H1 (cell line): ENCODE results near the gene GREM2. TPM values are rescaled to one million over a fixed set of nuclear protein-coding genes. Genes with fewer than 3 reads are reported as not detected.

Source experiments
- CTCF ChIA-PET: fragments of 300-600 bp; sonication (Branson Sonifier 250); formaldehyde crosslinking; loops from one replicate; lab custom pipeline; 2021; ENCODE audit not compliant: partially characterized antibody; lab: Charles Lee
- POLR2A ChIA-PET: fragments of 300-600 bp; sonication (Branson Sonifier 250); formaldehyde crosslinking; loops from one replicate; lab custom pipeline; 2021; ENCODE audit warnings: inconsistent platforms; ENCODE audit not compliant: partially characterized antibody; lab: Charles Lee
- DNase-seq, 2 experiments: peaks; one replicate each; pipeline versions ENCODE4 v3.0.0 to v3.0.0-alpha.2; 2010 to 2022; ENCODE audit warnings: low spot score in 2 of 2, low read depth in 1 of 2, mixed read lengths in 1 of 2
- FAIRE-seq: peaks from 2 replicates; lab custom pipeline; 2011; peaks lifted over from hg19 to GRCh38; lab: Jason Lieb, UNC
- H2AFZ ChIP-seq: 2 replicates; pipeline ENCODE4 v1.8.1; 2012; ENCODE audit warnings: low read length, inconsistent platforms
- H2AK5ac ChIP-seq: 2 replicates; pipeline ENCODE4 v1.6.1; 2013; ENCODE audit warnings: low read depth, low read length
- H2BK120ac ChIP-seq: replicated peaks from 2 replicates; pipeline ENCODE3; 2013; ENCODE audit warnings: low read depth, low read length, inconsistent platforms
- H2BK12ac ChIP-seq: 2 replicates; pipeline ENCODE4 v1.6.1; 2013; ENCODE audit warnings: low read depth, low read length
- H2BK15ac ChIP-seq: 2 replicates; pipeline ENCODE4 v1.6.1; 2013; ENCODE audit warnings: low read length
- H2BK20ac ChIP-seq: 2 replicates; pipeline ENCODE4 v1.6.1; 2013; ENCODE audit warnings: low read length
- H2BK5ac ChIP-seq: 2 replicates; pipeline ENCODE4 v1.6.1; 2013; ENCODE audit warnings: low read depth, low read length
- H3K14ac ChIP-seq: 2 replicates; pipeline ENCODE4 v1.6.1; 2013; ENCODE audit warnings: inconsistent platforms; ENCODE audit not compliant: insufficient read length
- H3K18ac ChIP-seq: 2 replicates; pipeline ENCODE4 v1.6.1; 2013; ENCODE audit warnings: low read length; ENCODE audit errors: extremely low read depth
- H3K23ac ChIP-seq: 2 replicates; pipeline ENCODE4 v1.6.1; 2013; ENCODE audit warnings: inconsistent platforms; ENCODE audit not compliant: insufficient read length
- H3K23me2 ChIP-seq: 2 replicates; pipeline ENCODE4 v1.6.1; 2013; ENCODE audit warnings: low read depth, low read length
- H3K27ac ChIP-seq: 2 replicates; pipeline ENCODE4 v1.6.1; 2011; ENCODE audit warnings: low read depth, low read length, inconsistent platforms
- H3K27me3 ChIP-seq, 4 experiments: replicated peaks in 1 of 4; 1 replicate in 1 of 4; 2 replicates in 3 of 4; pipeline versions ENCODE4 v1.6.1 to v1.8.1; 2011 to 2013; ENCODE audit warnings: low read length in 3 of 4, mild to moderate bottlenecking in 3 of 4, inconsistent platforms in 2 of 4, mixed read lengths in 2 of 4, moderate library complexity in 1 of 4; ENCODE audit not compliant: control insufficient read depth in 3 of 4, insufficient read depth in 3 of 4; ENCODE audit errors: extremely low read depth in 1 of 4
- H3K36me3 ChIP-seq, 4 experiments: 2 replicates each; pipeline versions ENCODE4 v1.6.1 to v1.8.1; 2011 to 2013; ENCODE audit warnings: mild to moderate bottlenecking in 4 of 4, low read length in 3 of 4, moderate library complexity in 2 of 4, control low read depth in 1 of 4, inconsistent platforms in 1 of 4; ENCODE audit not compliant: insufficient read depth in 4 of 4, control insufficient read depth in 2 of 4
- H3K4ac ChIP-seq: replicated peaks from 2 replicates; pipeline ENCODE3; 2013; ENCODE audit warnings: low read length, low read depth, mixed read lengths, inconsistent platforms; ENCODE audit not compliant: insufficient read length
- H3K4me1 ChIP-seq, 4 experiments: replicated peaks in 1 of 4; 1 replicate in 1 of 4; 2 replicates in 3 of 4; pipeline versions ENCODE4 v1.6.1 to v1.8.1; 2011 to 2013; ENCODE audit warnings: low read length in 3 of 4, inconsistent platforms in 2 of 4, mixed read lengths in 1 of 4; ENCODE audit not compliant: insufficient read depth in 4 of 4, control insufficient read depth in 3 of 4
- H3K4me2 ChIP-seq, 2 experiments: 2 replicates each; pipeline versions ENCODE4 v1.6.1 to v1.8.1; 2011 to 2013; ENCODE audit warnings: low read depth in 2 of 2, low read length in 2 of 2, control low read depth in 1 of 2, inconsistent platforms in 1 of 2, mild to moderate bottlenecking in 1 of 2; ENCODE audit not compliant: insufficient read depth in 1 of 2
- H3K4me3 ChIP-seq, 4 experiments: fragments of 200-600, 300-600 bp in 1 of 4; sonication (generic), shearing (Covaris generic), sonication (Bioruptor Twin) in 1 of 4; 2 replicates each; pipeline versions ENCODE4 v1.5.1 to v1.8.1; 2011 to 2016; ENCODE audit warnings: low read length in 4 of 4, low read depth in 3 of 4, control low read depth in 2 of 4, inconsistent platforms in 2 of 4, mild to moderate bottlenecking in 2 of 4, mixed read lengths in 1 of 4, moderate library complexity in 1 of 4; ENCODE audit not compliant: insufficient read depth in 2 of 4; ENCODE audit errors: extremely low read depth in 1 of 4
- H3K56ac ChIP-seq: replicated peaks from 2 replicates; pipeline ENCODE3; 2013; ENCODE audit warnings: low read depth, mild to moderate bottlenecking, mixed read lengths, low read length, inconsistent platforms; ENCODE audit not compliant: insufficient read length
- H3K79me1 ChIP-seq: 2 replicates; pipeline ENCODE4 v1.6.1; 2013; ENCODE audit warnings: low read depth, low read length, control low read depth
- H3K79me2 ChIP-seq, 2 experiments: 2 replicates each; pipeline versions ENCODE4 v1.6.1 to v1.8.1; 2012 to 2013; ENCODE audit warnings: low read length in 2 of 2, mild to moderate bottlenecking in 2 of 2, inconsistent platforms in 1 of 2; ENCODE audit not compliant: insufficient read depth in 2 of 2, control insufficient read depth in 1 of 2
- H3K9ac ChIP-seq, 4 experiments: replicated peaks in 1 of 4; 1 replicate in 1 of 4; 2 replicates in 3 of 4; pipeline versions ENCODE4 v1.6.1 to v1.8.1; 2011 to 2013; ENCODE audit warnings: low read depth in 3 of 4, low read length in 3 of 4, control low read depth in 2 of 4, mild to moderate bottlenecking in 2 of 4, moderate library complexity in 2 of 4, inconsistent platforms in 1 of 4; ENCODE audit errors: extremely low read depth in 1 of 4
- H3K9me3 ChIP-seq, 2 experiments: 2 replicates each; pipeline versions ENCODE4 v1.6.1 to v1.8.1; 2012 to 2013; ENCODE audit warnings: mild to moderate bottlenecking in 2 of 2, moderate library complexity in 2 of 2, control low read depth in 1 of 2, inconsistent platforms in 1 of 2, low read depth in 1 of 2, low read length in 1 of 2, mixed read lengths in 1 of 2; ENCODE audit not compliant: insufficient read depth in 2 of 2
- H4K20me1 ChIP-seq, 2 experiments: replicated peaks in 1 of 2; 2 replicates each; pipeline versions ENCODE3 to v1.8.1; 2011 to 2013; ENCODE audit warnings: inconsistent platforms in 2 of 2, low read length in 2 of 2, mild to moderate bottlenecking in 1 of 2; ENCODE audit not compliant: insufficient read depth in 2 of 2, control insufficient read depth in 1 of 2
- H4K5ac ChIP-seq: 2 replicates; pipeline ENCODE4 v1.6.1; 2013; ENCODE audit warnings: low read length, low read depth, mixed read lengths, inconsistent platforms; ENCODE audit not compliant: insufficient read length
- H4K8ac ChIP-seq: 2 replicates; pipeline ENCODE4 v1.8.0; 2013; ENCODE audit warnings: mild to moderate bottlenecking, moderate library complexity, low read length, inconsistent platforms; ENCODE audit not compliant: insufficient read depth; ENCODE audit errors: extremely low read depth
- H4K91ac ChIP-seq: replicated peaks from 2 replicates; pipeline ENCODE3; 2013; ENCODE audit warnings: low read length, mixed read lengths, inconsistent platforms; ENCODE audit not compliant: insufficient read length
- ASH2L ChIP-seq: fragments of 200-600, 300-600 bp; sonication (generic); IDR thresholded peaks from one replicate; pipeline ENCODE4 v1.7.1; 2017; ENCODE audit warnings: low read length
- BACH1 ChIP-seq: IDR thresholded peaks from 2 replicates; pipeline ENCODE4 v1.6.1; 2012; ENCODE audit warnings: low read length, improper control_type of control experiment
- CHD2 ChIP-seq: IDR thresholded peaks from 2 replicates; pipeline ENCODE4 v1.6.1; 2012; ENCODE audit warnings: low read length, improper control_type of control experiment
- CREB1 ChIP-seq: IDR thresholded peaks from 2 replicates; pipeline ENCODE4 v1.6.1; 2012; ENCODE audit warnings: inconsistent platforms
- CTBP2 ChIP-seq: IDR thresholded peaks from 2 replicates; pipeline ENCODE4 v1.7.0; 2011; ENCODE audit warnings: borderline replicate concordance, mild to moderate bottlenecking, moderate library complexity, mixed read lengths, low read length; ENCODE audit not compliant: insufficient read depth, insufficient read length
- EGR1 ChIP-seq: IDR thresholded peaks from 2 replicates; pipeline ENCODE4 v1.6.1; 2011; ENCODE audit warnings: low read depth, low read length, borderline replicate concordance
- EP300 ChIP-seq, 2 experiments: IDR thresholded peaks; 1 replicate in 1 of 2; 2 replicates in 1 of 2; pipeline ENCODE4 v1.6.1; 2011 to 2012; ENCODE audit warnings: low read depth in 2 of 2, low read length in 2 of 2, mild to moderate bottlenecking in 2 of 2, borderline replicate concordance in 1 of 2, inconsistent platforms in 1 of 2, moderate library complexity in 1 of 2
- JUND ChIP-seq: IDR thresholded peaks from 2 replicates; pipeline ENCODE4 v1.6.1; 2011; ENCODE audit warnings: mild to moderate bottlenecking, improper control_type of control experiment, low read length
- KDM4A ChIP-seq: IDR thresholded peaks from one replicate; pipeline ENCODE4 v1.7.1; 2012; ENCODE audit warnings: low read depth, mild to moderate bottlenecking, moderate library complexity, low read length, inconsistent platforms; ENCODE audit not compliant: severe bottlenecking
- MAX ChIP-seq: IDR thresholded peaks from 2 replicates; pipeline ENCODE4 v1.6.1; 2012; ENCODE audit warnings: inconsistent platforms
- RAD21 ChIP-seq, 2 experiments: IDR thresholded peaks in 1 of 2; conservative IDR thresholded peaks in 1 of 2; 2 replicates each; pipeline ENCODE4 v1.6.1; 2011; ENCODE audit warnings: low read depth in 2 of 2, low read length in 2 of 2, improper control_type of control experiment in 1 of 2, inconsistent platforms in 1 of 2, mild to moderate bottlenecking in 1 of 2, moderate library complexity in 1 of 2
- RFX5 ChIP-seq: IDR thresholded peaks from 2 replicates; pipeline ENCODE4 v1.6.1; 2011; ENCODE audit warnings: low read depth, low read length, improper control_type of control experiment, borderline replicate concordance
- RNF2 ChIP-seq: fragments of 200-900, 300-1000 bp; sonication (generic); IDR thresholded peaks from 2 replicates; pipeline ENCODE4 v1.7.1; 2016; ENCODE audit warnings: borderline replicate concordance, low read depth, mild to moderate bottlenecking, antibody characterized with exemption, low read length; ENCODE audit not compliant: poor library complexity, severe bottlenecking; ENCODE audit errors: missing control alignments
- TBP ChIP-seq: IDR thresholded peaks from 2 replicates; pipeline ENCODE4 v1.6.1; 2011; ENCODE audit warnings: low read depth, low read length, improper control_type of control experiment
- WGBS, 2 experiments: shearing (Covaris generic) in 1 of 2; methylation state at CpG; one replicate each; pipeline versions ENCODE4 v1.1.6 to v1.1.7; 2013 to 2015; ENCODE audit warnings: low lambda C conversion rate in 2 of 2, mixed read lengths in 2 of 2, inconsistent platforms in 1 of 2, low coverage in 1 of 2, missing lambda C conversion rate in 1 of 2; ENCODE audit not compliant: insufficient replicate concordance in 2 of 2, insufficient coverage in 1 of 2, insufficient read length in 1 of 2; ENCODE audit errors: extremely low coverage in 1 of 2, missing lambda C conversion rate in 1 of 2; 5-methylcytosine and 5-hydroxymethylcytosine counted together
- polyA plus RNA-seq, 7 experiments: library from polyadenylated mRNA; depleted of rRNA in 3 of 7; stranded (reverse) in 5 of 7; unstranded in 2 of 7; fragments of >200 nt in 5 of 7; fragments of 200-250 nt in 2 of 7; gene quantifications; 1 replicate in 5 of 7; 2 replicates in 1 of 7; 4 replicates in 1 of 7; pipeline versions ENCODE4 v1.2.1 to v1.2.3, GENCODE V29; 2011 to 2013; ENCODE audit warnings: missing spikeins in 2 of 7, mixed read lengths in 2 of 7
- total RNA-seq: library from RNA; stranded (reverse); fragmentation: NEBNext Ultra II Directional; extraction: Animal tissue kit (Norgen Biotek cat#: 25700); gene quantifications from 2 replicates; pipeline ENCODE4 v1.2.1, GENCODE V29; 2021

The GREM2 gene
- total and polyA plus RNA-seq, 2 of the 8 experiments (the other 6 are each of a cell fraction or from before 2014, with no cell fraction given) = 0.05 TPM; not detected in 1

- no peaks in the 10 kb centered on the region for H3K9me3 ChIP-seq
- no peak overlapping the region for H3K27ac ChIP-seq
- H3K14ac ChIP-seq = no peak overlapping the region
- H3K23ac ChIP-seq = no peak overlapping the region
- H3K56ac ChIP-seq = no peak overlapping the region
- no peak for DNase-seq
- no peak overlapping the region for H2BK12ac ChIP-seq
- H3K4me3 ChIP-seq = no peak overlapping the region
- no peak overlapping the region for H2BK20ac ChIP-seq
- no peak overlapping the region for H4K91ac ChIP-seq
- no peaks in the 10 kb centered on the region for H3K4me1 ChIP-seq
- ChIA-PET POLR2A (no interaction called here), CTCF (interaction anchor here (0.6 to 1.5 kb wide), 4 partner anchors 62 to 703 kb away, joined by 3 to 4 read pairs (median 3); no protein-coding TSS in a partner anchor)
- H2AK5ac ChIP-seq = no peak overlapping the region
- H3K4ac ChIP-seq = no peak overlapping the region
- no peaks in the 10 kb centered on the region for H3K79me2 ChIP-seq
- H3K36me3 ChIP-seq = no peaks in the 10 kb centered on the region
- no peaks in the 10 kb centered on the region for H3K27me3 ChIP-seq
- H4K5ac ChIP-seq = no peak overlapping the region
- no peak overlapping the region for H3K18ac ChIP-seq
- H4K20me1 ChIP-seq = no peaks in the 10 kb centered on the region
- no peak overlapping the region for H2BK5ac ChIP-seq
- H3K23me2 ChIP-seq = no peaks in the 10 kb centered on the region
- no peak overlapping the region for H3K4me2 ChIP-seq
- H2BK120ac ChIP-seq = no peak overlapping the region
- 100% methylated on average over 1 of the region's 1 CpG; no CpG with 5 or more reads in 1 of the 2 experiments for WGBS, 2 experiments
- no peak for FAIRE-seq
- H4K8ac ChIP-seq = no peak overlapping the region
- H2AFZ ChIP-seq = no peak overlapping the region
- H2BK15ac ChIP-seq = no peak overlapping the region
- H3K79me1 ChIP-seq = no peaks in the 10 kb centered on the region
- no peak overlapping the region for H3K9ac ChIP-seq
- TF ChIP-seq EP300 (IDR thresholded peaks at IDR 0.05; ENCODE audit: borderline replicate concordance in 1 of 2, low read depth in 2 of 2, low read length in 2 of 2) = no peak
- TF ChIP-seq CTBP2 = no peak
- no peak for TF ChIP-seq KDM4A
- no peak for TF ChIP-seq MAX
- no peak for TF ChIP-seq CHD2
- TF ChIP-seq CREB1 = no peak
- TF ChIP-seq RNF2 = no peak
- no peak for TF ChIP-seq RAD21 (IDR thresholded peaks at IDR 0.05 in 1 of 2, conservative IDR thresholded peaks at IDR 0.05 in 1 of 2; ENCODE audit: low read depth in 2 of 2, low read length in 2 of 2)
- TF ChIP-seq JUND = no peak
- TF ChIP-seq BACH1 = no peak
- TF ChIP-seq EGR1 = no peak
- no peak for TF ChIP-seq TBP
- no peak for TF ChIP-seq ASH2L
- no peak for TF ChIP-seq RFX5
Observed at GRCh38 chr1:240527086-240527485, 84.9 kb downstream of the GREM2 start.
